Measurements from ENCODE around the gene LAMB2. TPM values are rescaled to one million over a fixed set of nuclear protein-coding genes. Genes with fewer than 3 reads are reported as not detected.

The LAMB2 gene
- total RNA-seq, 2 donors from 2014 or later, result 0.79 TPM; not detected in 1

GRCh38 chr3:49093853-49094767 lies 38.7 kb downstream of the LAMB2 start, which contains the start of gene QRICH1:
Gene QRICH1, minus strand, starts transcription at chr3:49094071. Its CDS starts 17,054 bp downstream, at chr3:49077017.
- peak within 1 kb of the TSS; percentile 91 for H3K4me3 Mint-ChIP-seq
- H3K4me1 Mint-ChIP-seq, result peaks cover 11% of the 10 kb centered on the region
- peak within 1 kb of the TSS; percentile 96 for H3K27ac Mint-ChIP-seq
- peak; percentile 87 for ATAC-seq (replicated peaks)
- peaks cover 57% of the 10 kb centered on the region for H3K36me3 Mint-ChIP-seq (ENCODE audit: low read depth)
- H3K27me3 Mint-ChIP-seq, result no peaks in the 10 kb centered on the region
- no peaks in the 10 kb centered on the region for H3K9me3 Mint-ChIP-seq

DNA sequence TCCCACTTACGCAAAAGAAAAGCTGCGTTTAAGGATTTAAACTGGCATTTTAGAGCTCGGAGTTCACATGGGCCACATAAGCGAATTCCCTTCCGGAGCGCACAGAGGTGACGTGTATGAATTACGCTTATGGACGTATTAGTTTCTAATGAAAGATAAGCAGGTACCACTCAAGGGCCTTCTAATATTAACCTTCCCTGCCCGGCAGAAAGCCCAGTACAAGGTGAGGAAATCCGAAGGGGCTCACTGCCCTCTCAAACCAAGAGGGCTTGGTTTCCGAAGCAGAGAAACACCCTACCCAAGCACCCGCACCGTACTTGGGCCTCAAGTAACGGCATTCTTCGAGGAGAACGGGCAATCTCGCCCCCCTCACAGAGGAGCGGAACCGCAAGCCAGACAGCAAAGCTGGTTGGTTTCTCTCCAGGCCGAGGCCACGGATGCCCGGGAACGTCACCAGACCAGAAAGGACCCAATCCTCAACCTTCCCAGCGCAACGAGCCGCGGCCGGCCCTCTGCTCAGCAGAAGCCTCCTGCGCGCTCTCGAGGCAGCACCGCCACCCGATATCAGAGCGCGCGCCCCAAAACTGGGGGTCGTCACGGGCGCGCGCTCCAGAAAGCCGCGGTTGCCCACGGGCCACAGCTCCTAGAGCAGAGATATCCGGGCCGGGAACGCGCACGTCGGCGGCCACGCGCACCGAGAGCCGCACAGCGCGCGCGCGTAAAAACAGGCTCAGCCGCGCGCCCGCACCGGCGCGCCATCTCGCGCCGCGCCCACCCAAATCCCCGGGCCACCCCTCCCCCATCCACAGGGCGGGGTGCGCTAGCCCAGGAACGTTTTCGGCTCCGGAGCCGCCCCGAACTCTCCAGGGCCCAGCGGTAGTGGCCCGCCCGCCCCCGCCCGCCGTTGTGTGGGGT lies 39.7 kb downstream of the LAMB2 start:
- Mint-ChIP-seq H3K27ac (peak overlapping the region; percentile 96), H3K4me1 (peaks cover 11% of the 10 kb centered on the region), H3K36me3 (ENCODE audit: low read depth) (peaks cover 57% of the 10 kb centered on the region), H3K4me3 (peak overlapping the region; percentile 91), H3K27me3 (no peaks in the 10 kb centered on the region), H3K9me3 (no peaks in the 10 kb centered on the region)
- peak; percentile 45 for ATAC-seq (replicated peaks)

DNA sequence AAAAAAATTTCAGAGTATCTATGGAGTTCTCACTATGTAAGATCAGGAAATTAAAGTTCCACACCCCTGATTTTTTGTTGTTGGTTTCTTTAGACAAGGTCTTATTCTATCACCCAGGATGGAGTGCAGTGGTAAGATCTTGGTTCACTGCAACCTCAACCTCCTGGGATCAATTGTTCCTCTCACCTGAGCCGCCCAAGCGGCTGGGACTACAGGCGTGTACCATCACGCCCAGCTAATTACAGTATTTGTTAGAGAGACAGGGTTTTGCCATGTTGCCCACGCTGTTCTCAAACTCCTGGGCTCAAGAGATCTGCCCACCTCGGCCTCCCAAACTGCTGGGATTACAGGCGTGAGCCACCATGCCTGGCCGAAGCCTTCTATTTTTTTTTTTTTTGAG lies 51.4 kb downstream of the LAMB2 start:
- Mint-ChIP-seq H3K27ac (no peak overlapping the region), H3K36me3 (ENCODE audit: low read depth) (peaks cover 62% of the 10 kb centered on the region), H3K4me3 (no peak overlapping the region), H3K4me1 (no peaks in the 10 kb centered on the region), H3K9me3 (no peaks in the 10 kb centered on the region), H3K27me3 (no peaks in the 10 kb centered on the region)
- ATAC-seq (replicated peaks), result no peak

DNA sequence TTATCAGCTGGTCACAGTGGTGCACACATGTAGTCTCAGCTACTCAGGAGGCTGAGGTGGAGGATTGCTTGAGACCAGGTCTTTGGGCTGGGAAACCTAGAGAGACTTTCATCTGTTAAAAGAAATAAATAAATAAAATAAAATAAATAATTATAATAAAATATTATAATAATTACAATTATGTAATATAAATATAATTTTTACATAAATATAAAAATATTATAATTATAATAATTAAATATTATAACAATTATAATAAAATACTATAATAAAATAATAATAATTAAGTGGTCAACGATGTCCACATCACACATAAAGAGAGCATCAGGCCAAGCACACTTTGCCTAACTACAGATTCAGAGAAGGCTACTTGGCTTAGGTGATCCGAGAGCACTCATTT lies 53.6 kb downstream of the LAMB2 start:
- Mint-ChIP-seq H3K4me1 (no peaks in the 10 kb centered on the region), H3K36me3 (ENCODE audit: low read depth) (peaks cover 63% of the 10 kb centered on the region), H3K27ac (no peak overlapping the region), H3K27me3 (no peaks in the 10 kb centered on the region), H3K9me3 (no peaks in the 10 kb centered on the region), H3K4me3 (no peak overlapping the region)
- ATAC-seq (replicated peaks), result no peak

DNA sequence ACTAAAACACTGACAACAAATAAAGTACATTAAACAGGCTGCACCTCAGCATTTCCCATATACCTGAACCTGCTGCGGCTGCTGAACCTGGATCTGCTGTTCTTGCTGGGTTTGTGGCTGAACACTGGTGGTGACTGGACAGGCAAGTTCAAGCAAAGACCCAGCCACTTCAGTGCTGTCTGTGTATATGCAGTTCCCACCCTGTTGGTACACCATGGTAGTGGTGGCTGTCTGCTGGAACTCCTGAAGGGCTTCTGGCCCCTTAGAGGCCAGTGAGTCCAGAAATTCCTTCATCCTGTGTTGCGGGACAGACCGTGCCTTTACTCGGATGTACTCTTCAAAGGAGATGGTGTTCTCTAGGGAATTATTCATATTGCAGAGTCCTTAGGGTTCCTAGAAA lies 56.2 kb downstream of the LAMB2 start:
- no peak overlapping the region for H3K27ac Mint-ChIP-seq
- H3K36me3 Mint-ChIP-seq (ENCODE audit: low read depth), result peaks cover 89% of the 10 kb centered on the region
- no peaks in the 10 kb centered on the region for H3K9me3 Mint-ChIP-seq
- ATAC-seq (replicated peaks), result no peak
- no peaks in the 10 kb centered on the region for H3K27me3 Mint-ChIP-seq
- no peaks in the 10 kb centered on the region for H3K4me1 Mint-ChIP-seq
- H3K4me3 Mint-ChIP-seq, result no peak overlapping the region

- Mint-ChIP-seq H3K27me3 (no peaks in the 10 kb centered on the region), H3K9me3 (no peaks in the 10 kb centered on the region), H3K36me3 (ENCODE audit: low read depth) (peaks cover 94% of the 10 kb centered on the region), H3K4me3 (no peak overlapping the region), H3K4me1 (no peaks in the 10 kb centered on the region), H3K27ac (no peak overlapping the region)
- no peak for ATAC-seq (replicated peaks)
Observed at GRCh38 chr3:49076116-49076515, 56.7 kb downstream of the LAMB2 start.

Other genes starting within 250 kb of the LAMB2 start
- 10 to 100 TPM; 13.4 to 33.7 TPM for gene SLC25A20, start 234.2 kb downstream of the LAMB2 start, total RNA-seq
- 100 to 1,000 TPM; 107 to 158 TPM for gene ARIH2, start 214.2 kb downstream of the LAMB2 start, total RNA-seq
- 10 to 100 TPM; 32.2 to 44.9 TPM for gene P4HTM, start 142.8 kb downstream of the LAMB2 start, total RNA-seq
- 100 to 1,000 TPM; 154 to 208 TPM for gene WDR6, start 125.7 kb downstream of the LAMB2 start, total RNA-seq
- gene DALRD3, start 114.5 kb downstream of the LAMB2 start, total RNA-seq, result 10 to 100 TPM; 20.9 to 21.2 TPM
- gene NDUFAF3, start 110.9 kb downstream of the LAMB2 start, total RNA-seq, result 10 to 100 TPM; 40.6 to 56.7 TPM
- 100 to 1,000 TPM; 460 to 479 TPM for gene IMPDH2, start 103.7 kb downstream of the LAMB2 start, total RNA-seq
- 100 to 1,000 TPM; 122 to 151 TPM for gene QRICH1, start 39.0 kb downstream of the LAMB2 start, total RNA-seq
- 100 to 1,000 TPM; 284 to 292 TPM for gene QARS1, start 28.3 kb downstream of the LAMB2 start, total RNA-seq
- gene USP19, start 12.2 kb downstream of the LAMB2 start, total RNA-seq, result 10 to 100 TPM; 33.4 to 36.0 TPM
- gene CCDC71, start 33.3 kb upstream of the LAMB2 start, total RNA-seq, result 10 to 100 TPM; 15.6 to 17.0 TPM
- 1 to 10 TPM; 1.0 to 3.7 TPM for gene KLHDC8B, start 38.5 kb upstream of the LAMB2 start, total RNA-seq
- 1 to 10 TPM; 9.3 to 9.4 TPM for gene C3orf62, start 144.2 kb upstream of the LAMB2 start, total RNA-seq
- 10 to 100 TPM; 69.1 to 69.2 TPM for gene USP4, start 207.0 kb upstream of the LAMB2 start, total RNA-seq
- 100 to 1,000 TPM; 133 to 221 TPM for gene GPX1, start 225.3 kb upstream of the LAMB2 start, total RNA-seq